Trophoblast cell (in vitro differentiated cells and primary cell): ENCODE measurements around the gene GVQW3.
A peak's percentile ranks its signal among the peaks of the same experiment; 100 is the strongest.

Experiments
- DNase-seq, 2 donors: peaks; one replicate each; pipeline ENCODE4 v3.0.0-alpha.2; 2016
- H2AFZ ChIP-seq: 2 replicates; pipeline ENCODE4 v1.6.1; 2013; ENCODE audit warnings: low read length, moderate library complexity, mild to moderate bottlenecking; ENCODE audit not compliant: insufficient read depth, poor library complexity
- H2AK5ac ChIP-seq: 2 replicates; pipeline ENCODE4 v1.6.1; 2013; ENCODE audit warnings: mild to moderate bottlenecking, low read length
- H2BK120ac ChIP-seq: 2 replicates; pipeline ENCODE4 v1.6.1; 2013; ENCODE audit warnings: low read length, mild to moderate bottlenecking, moderate library complexity; ENCODE audit not compliant: insufficient read depth, poor library complexity
- H2BK12ac ChIP-seq: 2 replicates; pipeline ENCODE4 v1.6.1; 2013; ENCODE audit warnings: mild to moderate bottlenecking, low read length, moderate library complexity
- H2BK5ac ChIP-seq: 2 replicates; pipeline ENCODE4 v1.6.1; 2013; ENCODE audit warnings: low read length, low read depth, moderate library complexity, mild to moderate bottlenecking; ENCODE audit not compliant: poor library complexity
- H3K14ac ChIP-seq: 2 replicates; pipeline ENCODE4 v1.6.1; 2013; ENCODE audit warnings: mild to moderate bottlenecking, low read length
- H3K18ac ChIP-seq: 2 replicates; pipeline ENCODE4 v1.6.1; 2013; ENCODE audit warnings: mild to moderate bottlenecking, low read length
- H3K23ac ChIP-seq: 2 replicates; pipeline ENCODE4 v1.6.1; 2013; ENCODE audit warnings: low read length
- H3K27ac ChIP-seq: 2 replicates; pipeline ENCODE4 v1.5.1; 2013; ENCODE audit warnings: low read depth, mild to moderate bottlenecking, inconsistent platforms, low read length, moderate library complexity
- H3K27me3 ChIP-seq: 2 replicates; pipeline ENCODE4 v1.6.1; 2013; ENCODE audit warnings: inconsistent platforms, mild to moderate bottlenecking, low read length, moderate library complexity; ENCODE audit not compliant: insufficient read depth
- H3K36me3 ChIP-seq, 2 experiments: 1 replicate in 1 of 2; 2 replicates in 1 of 2; pipeline ENCODE4 v1.6.1; 2013; ENCODE audit warnings: low read length in 2 of 2, mild to moderate bottlenecking in 2 of 2, moderate library complexity in 1 of 2; ENCODE audit not compliant: insufficient read depth in 2 of 2, control insufficient read depth in 1 of 2
- H3K4ac ChIP-seq: 2 replicates; pipeline ENCODE4 v1.6.1; 2013; ENCODE audit warnings: low read depth, mild to moderate bottlenecking, low read length, moderate library complexity
- H3K4me1 ChIP-seq, 2 experiments: 1 replicate in 1 of 2; 2 replicates in 1 of 2; pipeline ENCODE4 v1.6.1; 2013; ENCODE audit warnings: low read length in 2 of 2, mild to moderate bottlenecking in 2 of 2, moderate library complexity in 1 of 2; ENCODE audit not compliant: insufficient read depth in 2 of 2, control insufficient read depth in 1 of 2
- H3K4me2 ChIP-seq: 2 replicates; pipeline ENCODE4 v1.6.1; 2013; ENCODE audit warnings: inconsistent platforms, mild to moderate bottlenecking, low read length, moderate library complexity
- H3K4me3 ChIP-seq: 2 replicates; pipeline ENCODE4 v1.5.1; 2013; ENCODE audit warnings: mild to moderate bottlenecking, low read depth, low read length, inconsistent platforms
- H3K79me1 ChIP-seq: one replicate; pipeline ENCODE4 v1.6.1; 2013; ENCODE audit warnings: low read length
- H3K79me2 ChIP-seq: 2 replicates; pipeline ENCODE4 v1.6.1; 2013; ENCODE audit warnings: low read length, mild to moderate bottlenecking; ENCODE audit not compliant: control insufficient read depth, insufficient read depth, poor library complexity
- H3K9ac ChIP-seq: 2 replicates; pipeline ENCODE4 v1.6.1; 2013; ENCODE audit warnings: mild to moderate bottlenecking, low read length
- H3K9me3 ChIP-seq: 2 replicates; pipeline ENCODE4 v1.6.1; 2013; ENCODE audit warnings: low read depth, mild to moderate bottlenecking, control low read depth, inconsistent platforms, low read length; ENCODE audit not compliant: insufficient read depth
- H4K12ac ChIP-seq: 2 replicates; pipeline ENCODE4 v1.6.1; 2013; ENCODE audit warnings: low read depth, mild to moderate bottlenecking, low read length, moderate library complexity
- H4K8ac ChIP-seq: 2 replicates; pipeline ENCODE4 v1.6.1; 2013; ENCODE audit warnings: low read depth, mild to moderate bottlenecking, low read length, moderate library complexity
- H4K91ac ChIP-seq: one replicate; pipeline ENCODE4 v1.6.1; 2013; ENCODE audit warnings: low read depth, mild to moderate bottlenecking, low read length, moderate library complexity
- WGBS: extraction: QIAGEN DNeasy Blood & Tissue Kit; methylation state at CpG from one replicate; pipeline ENCODE4 v1.1.7; 2013; ENCODE audit warnings: missing lambda C conversion rate; ENCODE audit not compliant: insufficient read length, insufficient coverage; ENCODE audit errors: extremely low coverage; 5-methylcytosine and 5-hydroxymethylcytosine counted together

Gene GVQW3

GRCh38 chr11:76424379-76424778, 43.3 kb downstream of the GVQW3 start:
- no peak overlapping the region for H2BK12ac ChIP-seq
- no peaks in the 10 kb centered on the region for H3K9me3 ChIP-seq
- no peak overlapping the region for H3K23ac ChIP-seq
- no peak overlapping the region for H2BK120ac ChIP-seq
- H3K14ac ChIP-seq, result no peak overlapping the region
- H3K79me1 ChIP-seq, result no peaks in the 10 kb centered on the region
- H4K12ac ChIP-seq, result no peak overlapping the region
- H4K8ac ChIP-seq, result no peak overlapping the region
- H3K36me3 ChIP-seq, result no peaks in the 10 kb centered on the region
- H3K4ac ChIP-seq, result no peak overlapping the region
- H3K4me1 ChIP-seq, result no peaks in the 10 kb centered on the region
- H3K18ac ChIP-seq, result no peak overlapping the region
- no peak overlapping the region for H3K27ac ChIP-seq
- no peak overlapping the region for H3K4me3 ChIP-seq
- DNase-seq, result no peak
- no peak overlapping the region for H2AK5ac ChIP-seq
- H3K79me2 ChIP-seq, result no peaks in the 10 kb centered on the region
- H4K91ac ChIP-seq, result no peak overlapping the region
- H3K27me3 ChIP-seq, result no peaks in the 10 kb centered on the region
- H2BK5ac ChIP-seq, result no peak overlapping the region
- no peak overlapping the region for H3K9ac ChIP-seq
- no peak overlapping the region for H3K4me2 ChIP-seq
- no CpG with 5 or more reads among the region's 3 CpGs for WGBS
- H2AFZ ChIP-seq, result no peak overlapping the region

DNA sequence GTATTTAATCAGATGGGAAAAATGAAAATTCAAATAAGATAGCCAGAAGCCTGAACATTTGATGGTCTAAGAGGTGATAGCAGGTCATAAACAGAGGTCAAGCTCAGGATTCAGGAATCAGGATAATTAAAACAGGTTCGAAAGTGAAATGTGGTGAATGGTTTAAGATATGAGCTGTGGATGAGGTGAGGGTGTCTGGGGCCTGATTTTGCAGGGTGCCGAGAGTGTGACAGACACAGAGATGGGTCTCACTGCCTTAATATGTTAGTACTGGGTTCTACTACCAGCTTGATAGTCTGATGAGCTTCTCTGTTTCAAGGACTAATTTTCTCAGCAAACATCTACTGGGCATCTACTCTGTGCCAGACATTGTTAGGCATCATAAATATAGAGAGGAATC, 43.8 kb downstream of the GVQW3 start:
- WGBS, result 100% methylated on average over 1 of the region's 2 CpGs
- Histone ChIP-seq H3K4ac (no peak overlapping the region), H3K27me3 (no peaks in the 10 kb centered on the region)

GRCh38 chr11:76426660-76427059, 45.5 kb downstream of the GVQW3 start:
- Histone ChIP-seq H3K27ac (no peak overlapping the region), H3K4me2 (no peak overlapping the region), H4K8ac (no peak overlapping the region), H4K91ac (no peak overlapping the region), H3K27me3 (no peaks in the 10 kb centered on the region), H2AFZ (no peak overlapping the region), H3K4ac (no peak overlapping the region), H3K14ac (no peak overlapping the region), H3K79me2 (no peaks in the 10 kb centered on the region), H2BK5ac (no peak overlapping the region), H2BK120ac (no peak overlapping the region), H3K23ac (no peak overlapping the region), H2AK5ac (no peak overlapping the region), H3K9ac (no peak overlapping the region), H4K12ac (no peak overlapping the region), H2BK12ac (no peak overlapping the region), H3K4me3 (no peak overlapping the region), H3K9me3 (no peaks in the 10 kb centered on the region), H3K36me3 (no peaks in the 10 kb centered on the region), H3K18ac (no peak overlapping the region), H3K79me1 (no peaks in the 10 kb centered on the region), H3K4me1 (no peaks in the 10 kb centered on the region)
- no peak for DNase-seq

More for the DNA sequence above, 43.8 kb downstream of the GVQW3 start:
- Histone ChIP-seq H3K23ac (no peak overlapping the region), H3K14ac (no peak overlapping the region), H3K9me3 (no peaks in the 10 kb centered on the region), H4K91ac (no peak overlapping the region), H3K4me1 (no peaks in the 10 kb centered on the region), H2BK120ac (no peak overlapping the region), H4K8ac (no peak overlapping the region), H3K36me3 (no peaks in the 10 kb centered on the region), H3K9ac (no peak overlapping the region), H2AK5ac (no peak overlapping the region), H2BK12ac (no peak overlapping the region), H3K4me2 (no peak overlapping the region), H3K79me1 (no peaks in the 10 kb centered on the region), H3K79me2 (no peaks in the 10 kb centered on the region), H3K27ac (no peak overlapping the region), H3K4me3 (no peak overlapping the region), H3K18ac (no peak overlapping the region), H4K12ac (no peak overlapping the region), H2BK5ac (no peak overlapping the region), H2AFZ (no peak overlapping the region)
- DNase-seq, result no peak

DNA sequence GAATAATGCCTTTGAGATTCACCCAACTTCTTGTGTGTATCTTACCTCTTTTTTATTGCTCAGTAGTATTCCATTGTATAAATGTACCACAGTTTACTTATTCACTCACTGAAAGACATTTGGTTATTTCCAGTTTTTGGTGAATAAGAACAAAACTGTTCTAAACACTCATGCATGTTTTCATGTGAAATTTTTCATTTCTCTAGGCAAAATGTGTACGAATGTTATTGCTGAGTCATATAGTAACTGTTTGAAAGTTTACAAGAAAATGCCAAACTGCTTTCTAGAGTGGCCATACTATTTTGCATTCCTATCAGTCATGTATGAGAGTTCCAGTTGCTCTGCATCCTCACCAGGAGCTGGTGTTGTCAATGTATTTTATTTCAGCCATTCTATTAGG, 54.9 kb downstream of the GVQW3 start:
- Histone ChIP-seq H3K4me1 (no peaks in the 10 kb centered on the region), H3K18ac (no peak overlapping the region)
- no CpG with 5 or more reads among the region's 1 CpG for WGBS

More for the DNA sequence above, 54.9 kb downstream of the GVQW3 start:
- Histone ChIP-seq H2AFZ (no peak overlapping the region), H4K91ac (no peak overlapping the region), H3K14ac (no peak overlapping the region), H3K36me3 (no peaks in the 10 kb centered on the region), H3K23ac (no peak overlapping the region), H4K8ac (no peak overlapping the region), H3K4ac (no peak overlapping the region), H2BK120ac (no peak overlapping the region), H3K79me1 (no peaks in the 10 kb centered on the region), H3K4me2 (no peak overlapping the region), H4K12ac (no peak overlapping the region), H2BK5ac (no peak overlapping the region), H3K9ac (no peak overlapping the region), H3K27ac (no peak overlapping the region), H2BK12ac (no peak overlapping the region), H3K4me3 (no peak overlapping the region), H3K9me3 (no peaks in the 10 kb centered on the region), H3K27me3 (no peaks in the 10 kb centered on the region), H2AK5ac (no peak overlapping the region), H3K79me2 (no peaks in the 10 kb centered on the region)
- peak in 1 of 2 donors; percentile 9 for DNase-seq
